Lower lobe of right lung (tissue), 2 donors: ENCODE measurements around the gene CEND1. TPM values are rescaled to one million over a fixed set of nuclear protein-coding genes. Genes with fewer than 3 reads are reported as not detected.

Experiments
- ATAC-seq, 2 donors: fragments of 200-7000 bp; cut with Tn5 transposase; one replicate each; pipeline ENCODE4 v1.9.1; 2020 to 2022; ENCODE audit warnings: mild to moderate bottlenecking in 2 of 2, moderate library complexity in 2 of 2
- DNase-seq: peaks from one replicate; pipeline ENCODE4 v3.0.0-alpha.2; 2020
- H3K27ac ChIP-seq: fragments of 200-600 bp; one replicate; pipeline ENCODE4 v1.8.0; 2022
- H3K27me3 ChIP-seq: fragments of 200-600 bp; one replicate; pipeline ENCODE4 v1.8.0; 2022; ENCODE audit warnings: low read depth
- H3K36me3 ChIP-seq: fragments of 200-600 bp; one replicate; pipeline ENCODE4 v1.8.0; 2022; ENCODE audit warnings: mild to moderate bottlenecking
- H3K4me1 ChIP-seq: fragments of 200-600 bp; one replicate; pipeline ENCODE4 v1.8.0; 2022
- H3K4me3 ChIP-seq: fragments of 200-600 bp; one replicate; pipeline ENCODE4 v1.8.0; 2022; ENCODE audit warnings: mild to moderate bottlenecking
- H3K9me3 ChIP-seq: fragments of 200-600 bp; one replicate; pipeline ENCODE4 v1.8.0; 2022
- CTCF ChIP-seq: fragments of 200-600 bp; IDR thresholded peaks from one replicate; pipeline ENCODE4 v1.8.0; 2022; ENCODE audit warnings: antibody characterized with exemption, mild to moderate bottlenecking
- intact Hi-C: fragments of 100-400 bp; cut with DNase I; formaldehyde crosslinking; loops from one replicate; pipeline ENCODE4 v1.11.0; 2022
- total RNA-seq: library from RNA; stranded (reverse); fragmentation: NEBNext Ultra II Directional; extraction: Animal tissue kit (Norgen Biotek cat#: 25700); gene quantifications from one replicate; pipeline ENCODE4 v1.2.1, GENCODE V29; 2021
- donor health status: DM: no; HTN: yes; CAD: no; lungs with severe emphysema.

Gene CEND1
- total RNA-seq, 1 donor from 2014 or later, result not detected

GRCh38 chr11:823441-824291 is 33.8 kb upstream of the CEND1 start:
- Histone ChIP-seq H3K27me3 (no peaks in the 10 kb centered on the region), H3K9me3 (no peaks in the 10 kb centered on the region), H3K4me1 (peaks cover 61% of the 10 kb centered on the region), H3K27ac (no peak overlapping the region), H3K36me3 (peaks cover 42% of the 10 kb centered on the region), H3K4me3 (no peak overlapping the region)
- no peak for TF ChIP-seq CTCF
- DNase-seq, result no peak
- intact Hi-C loops, result no loop called here
- ATAC-seq, result no peak

- peak in 1 of 2 donors; percentile 1 for ATAC-seq
- Histone ChIP-seq H3K27ac (peak overlapping the region; percentile 95), H3K36me3 (peaks cover 42% of the 10 kb centered on the region), H3K4me1 (peaks cover 46% of the 10 kb centered on the region), H3K4me3 (peak overlapping the region; percentile 68), H3K27me3 (no peaks in the 10 kb centered on the region), H3K9me3 (no peaks in the 10 kb centered on the region)
- peak; percentile 85 for DNase-seq
- intact Hi-C loops, result no loop called here
- no peak for TF ChIP-seq CTCF
These were observed 31.9 kb upstream of the CEND1 start for GRCh38 chr11:821512-822371.

- Histone ChIP-seq H3K4me1 (peaks cover 38% of the 10 kb centered on the region), H3K27ac (peak overlapping the region; percentile 95), H3K36me3 (peaks cover 42% of the 10 kb centered on the region), H3K4me3 (peak overlapping the region; percentile 68), H3K9me3 (no peaks in the 10 kb centered on the region), H3K27me3 (no peaks in the 10 kb centered on the region)
- no peak for TF ChIP-seq CTCF
- ATAC-seq, result peak; percentile 64 to 67
- DNase-seq, result peak; percentile 88
- intact Hi-C loops, result no loop called here
These were observed 31.0 kb upstream of the CEND1 start for GRCh38 chr11:820655-821511.

- H3K4me3 ChIP-seq, result peak overlapping the region; percentile 68
- H3K27me3 ChIP-seq, result no peaks in the 10 kb centered on the region
- intact Hi-C loops, result no loop called here
- no peak for TF ChIP-seq CTCF
- H3K9me3 ChIP-seq, result no peaks in the 10 kb centered on the region
- peaks cover 36% of the 10 kb centered on the region for H3K36me3 ChIP-seq
- DNase-seq (peak; percentile 97), ATAC-seq (peak; percentile 79 to 83)
- H3K4me1 ChIP-seq, result peaks cover 32% of the 10 kb centered on the region
- H3K27ac ChIP-seq, result peak overlapping the region; percentile 95
These were observed 30.2 kb upstream of the CEND1 start for GRCh38 chr11:819943-820649.
